ENCODE results near the gene RAET1E.

- TF ChIP-seq POLR2A (IDR thresholded peaks at IDR 0.05; ENCODE audit: low read length) (no peak), GATA1 (IDR thresholded peaks at IDR 0.05; ENCODE audit: low read depth, low read length) (no peak)
These were observed 1.4 kb downstream of the RAET1E start for GRCh38 chr6:149896491-149896890.
